Measurements from ENCODE around the gene ARHGEF26. TPM values are rescaled to one million over a fixed set of nuclear protein-coding genes. Genes with fewer than 3 reads are reported as not detected.
A peak's percentile ranks its signal among the peaks of the same experiment; 100 is the strongest.

Gene ARHGEF26
- total RNA-seq, 6 experiments from 2014 or later: 8.7 to 42.3 (median 24.5) TPM

GRCh38 chr3:154132777-154133375 is 11.7 kb downstream of the ARHGEF26 start:
- DNase-seq: no peak
- 70% methylated on average over 6 of the region's 6 CpGs for WGBS (ENCODE audit: insufficient coverage, low coverage, low lambda C conversion rate, missing lambda C conversion rate)
- ATAC-seq: no peak
- Histone ChIP-seq H3K36me3 (no peaks in the 10 kb centered on the region), H3K27ac (peak overlapping the region in 2 of 3 donors; percentile 15 to 30), H3K9me3 (no peaks in the 10 kb centered on the region), H3K4me3 (no peak overlapping the region), H3K27me3 (no peaks in the 10 kb centered on the region), H3K4me1 (peaks cover 0 to 72% (median 27%) of the 10 kb centered on the region in 4 donors)
- intact Hi-C loops (cut with DNase I): no loop called here
- TF ChIP-seq POLR2A (IDR thresholded peaks at IDR 0.05) (no peak), CTCF (IDR thresholded peaks at IDR 0.05) (no peak)

- Histone ChIP-seq H3K4me3 (peak overlapping the region in 2 of 3 donors; percentile 0 to 14), H3K27ac (peak overlapping the region; percentile 35 to 86 (median 72))
- ATAC-seq: peak; percentile 68 to 80 (median 78)
Observed at GRCh38 chr3:154135511-154136173, 14.5 kb downstream of the ARHGEF26 start.

GRCh38 chr3:154137036-154137435 is 15.8 kb downstream of the ARHGEF26 start:
- WGBS (ENCODE audit: insufficient coverage, low coverage, low lambda C conversion rate, missing lambda C conversion rate): 65% methylated on average over 5 of the region's 5 CpGs
- Histone ChIP-seq H3K9me3 (no peaks in the 10 kb centered on the region), H3K4me3 (no peak overlapping the region), H3K27me3 (no peaks in the 10 kb centered on the region), H3K4me1 (peaks cover 0 to 76% (median 28%) of the 10 kb centered on the region in 4 donors), H3K27ac (peak overlapping the region in 2 of 3 donors; percentile 72 to 86), H3K36me3 (no peaks in the 10 kb centered on the region)
- ATAC-seq (no peak), DNase-seq (no peak)
- intact Hi-C loops (cut with DNase I): no loop called here
- TF ChIP-seq CTCF (IDR thresholded peaks at IDR 0.05): no peak
- no peak for TF ChIP-seq POLR2A (IDR thresholded peaks at IDR 0.05)

More at GRCh38 chr3:154135511-154136173, 14.5 kb downstream of the ARHGEF26 start:
- intact Hi-C loops (cut with DNase I): no loop called here
- no peak for TF ChIP-seq CTCF (IDR thresholded peaks at IDR 0.05)
- peak; percentile 34 for TF ChIP-seq POLR2A (IDR thresholded peaks at IDR 0.05)
- peaks cover 0 to 73% (median 23%) of the 10 kb centered on the region in 4 donors for H3K4me1 ChIP-seq
- H3K36me3 ChIP-seq: no peaks in the 10 kb centered on the region
- no peaks in the 10 kb centered on the region for H3K9me3 ChIP-seq
- peak in 2 of 3 donors; percentile 27 to 64 for DNase-seq
- H3K27me3 ChIP-seq: no peaks in the 10 kb centered on the region
- WGBS (ENCODE audit: insufficient coverage, low coverage, low lambda C conversion rate, missing lambda C conversion rate): 38% methylated on average over 5 of the region's 5 CpGs

- Histone ChIP-seq H3K27ac (peak overlapping the region; percentile 22 to 86 (median 72)), H3K4me3 (peak overlapping the region in 2 of 3 donors; percentile 5 to 6), H3K36me3 (no peaks in the 10 kb centered on the region), H3K27me3 (no peaks in the 10 kb centered on the region), H3K4me1 (peaks cover 0 to 71% (median 24%) of the 10 kb centered on the region in 4 donors), H3K9me3 (no peaks in the 10 kb centered on the region)
- intact Hi-C loops (cut with DNase I): no loop called here
- ATAC-seq (peak; percentile 71 to 88 (median 80)), DNase-seq (peak in 1 of 3 donors; percentile 59)
- WGBS (ENCODE audit: insufficient coverage, low coverage, low lambda C conversion rate, missing lambda C conversion rate): 28% methylated on average over 3 of the region's 3 CpGs
- TF ChIP-seq CTCF (IDR thresholded peaks at IDR 0.05): peak in 1 of 4 donors; percentile 8
- peak; percentile 49 for TF ChIP-seq POLR2A (IDR thresholded peaks at IDR 0.05)
Observed at GRCh38 chr3:154139996-154140436, 18.8 kb downstream of the ARHGEF26 start.
